H1 (cell line): ENCODE data around the gene NLRP1. TPM values are rescaled to one million over a fixed set of nuclear protein-coding genes. Genes with fewer than 3 reads are reported as not detected.
A peak's percentile ranks its signal among the peaks of the same experiment; 100 is the strongest.

Experiments used
- ASH2L ChIP-seq: fragments of 200-600, 300-600 bp; sonication (generic); IDR thresholded peaks from one replicate; pipeline ENCODE4 v1.7.1; 2017; ENCODE audit warnings: low read length
- CBX5 ChIP-seq: fragments of 300-800, 300-1000 bp; sonication (generic); IDR thresholded peaks from 2 replicates; pipeline ENCODE4 v1.7.1; 2016; ENCODE audit warnings: antibody characterized with exemption, low read length, low read depth
- CHD1 ChIP-seq: IDR thresholded peaks from 2 replicates; pipeline ENCODE4 v1.6.1; 2012; ENCODE audit warnings: low read depth, low read length, improper control_type of control experiment
- KDM4A ChIP-seq: IDR thresholded peaks from one replicate; pipeline ENCODE4 v1.7.1; 2012; ENCODE audit warnings: low read depth, mild to moderate bottlenecking, moderate library complexity, low read length, inconsistent platforms; ENCODE audit not compliant: severe bottlenecking
- POLR2A ChIP-seq, 2 experiments: IDR thresholded peaks; 1 replicate in 1 of 2; 2 replicates in 1 of 2; pipeline ENCODE4 v1.6.1; 2011; ENCODE audit warnings: low read depth in 2 of 2, low read length in 2 of 2, mild to moderate bottlenecking in 2 of 2; ENCODE audit errors: control extremely low read depth in 1 of 2
- TAF1 ChIP-seq: IDR thresholded peaks from 2 replicates; pipeline ENCODE4 v1.6.1; 2011; ENCODE audit warnings: mild to moderate bottlenecking, low read depth, low read length
- polyA plus RNA-seq, 7 experiments: library from polyadenylated mRNA; depleted of rRNA in 3 of 7; stranded (reverse) in 5 of 7; unstranded in 2 of 7; fragments of >200 nt in 5 of 7; fragments of 200-250 nt in 2 of 7; gene quantifications; 1 replicate in 5 of 7; 2 replicates in 1 of 7; 4 replicates in 1 of 7; pipeline versions ENCODE4 v1.2.1 to v1.2.3, GENCODE V29; 2011 to 2013; ENCODE audit warnings: missing spikeins in 2 of 7, mixed read lengths in 2 of 7
- total RNA-seq: library from RNA; stranded (reverse); fragmentation: NEBNext Ultra II Directional; extraction: Animal tissue kit (Norgen Biotek cat#: 25700); gene quantifications from 2 replicates; pipeline ENCODE4 v1.2.1, GENCODE V29; 2021
- TF ChIP-seq, protein P1 (sequence below): IDR thresholded peaks from 2 replicates; pipeline ENCODE4 v1.6.1; 2012; ENCODE audit warnings: low read length, inconsistent platforms
- TF ChIP-seq, protein P2 (sequence below): fragments of 300-600 bp; sonication (generic); IDR thresholded peaks from 2 replicates; pipeline ENCODE4 v1.7.1; 2012; ENCODE audit warnings: low read length, moderate library complexity, mild to moderate bottlenecking, inconsistent platforms; ENCODE audit not compliant: insufficient replicate concordance

Gene NLRP1
- total and polyA plus RNA-seq, 2 of the 8 experiments (the other 6 are each of a cell fraction or from before 2014, with no cell fraction given) = 8.6 to 10.4 TPM

DNA sequence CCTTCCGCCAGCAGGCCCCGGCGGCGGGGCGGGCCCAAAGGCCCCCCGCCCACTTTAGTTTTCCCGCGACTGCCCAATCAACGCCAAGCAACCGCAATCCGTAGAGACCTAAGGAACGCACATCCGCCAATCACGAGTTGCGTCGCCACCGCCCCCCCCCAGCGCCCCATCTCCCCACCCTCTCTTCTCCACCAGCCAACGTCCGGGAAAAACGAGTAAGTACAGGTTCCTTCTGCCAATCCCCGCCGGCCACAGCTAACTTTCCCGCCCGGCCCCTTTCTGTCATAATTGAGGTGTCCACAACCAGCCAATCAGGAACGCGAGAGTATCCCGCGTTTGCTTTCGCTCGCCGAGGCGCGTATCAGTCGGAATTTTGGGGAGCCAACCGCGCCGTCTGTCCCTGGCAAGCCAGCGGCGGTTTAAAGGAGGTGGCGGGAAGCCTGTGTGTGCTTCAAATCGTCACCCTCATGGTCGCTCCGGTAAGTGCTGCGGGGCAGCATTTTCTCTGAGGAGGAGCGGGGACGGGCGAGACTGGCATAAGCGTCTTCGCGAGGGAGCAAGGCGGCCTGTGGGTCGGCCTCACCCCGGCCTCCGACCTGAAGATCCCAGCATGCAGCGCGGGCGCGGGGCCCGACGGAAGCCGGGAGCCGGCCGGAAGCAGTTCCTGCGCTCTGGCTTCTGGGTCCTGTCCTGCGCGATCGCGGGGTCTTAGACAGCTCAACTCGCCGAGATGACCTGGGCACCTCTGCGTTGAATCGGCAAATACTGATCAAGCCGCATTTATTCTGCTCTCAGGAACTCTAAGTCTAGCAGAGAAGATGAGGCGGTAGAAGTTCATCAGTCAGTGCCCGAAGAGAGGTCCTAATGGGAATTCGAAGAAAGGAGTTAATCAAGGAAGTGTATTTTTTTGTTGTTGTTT lies 97.8 kb downstream of the NLRP1 start, which contains the start of gene MIS12 (continued):
- TF ChIP-seq, protein P1, sequence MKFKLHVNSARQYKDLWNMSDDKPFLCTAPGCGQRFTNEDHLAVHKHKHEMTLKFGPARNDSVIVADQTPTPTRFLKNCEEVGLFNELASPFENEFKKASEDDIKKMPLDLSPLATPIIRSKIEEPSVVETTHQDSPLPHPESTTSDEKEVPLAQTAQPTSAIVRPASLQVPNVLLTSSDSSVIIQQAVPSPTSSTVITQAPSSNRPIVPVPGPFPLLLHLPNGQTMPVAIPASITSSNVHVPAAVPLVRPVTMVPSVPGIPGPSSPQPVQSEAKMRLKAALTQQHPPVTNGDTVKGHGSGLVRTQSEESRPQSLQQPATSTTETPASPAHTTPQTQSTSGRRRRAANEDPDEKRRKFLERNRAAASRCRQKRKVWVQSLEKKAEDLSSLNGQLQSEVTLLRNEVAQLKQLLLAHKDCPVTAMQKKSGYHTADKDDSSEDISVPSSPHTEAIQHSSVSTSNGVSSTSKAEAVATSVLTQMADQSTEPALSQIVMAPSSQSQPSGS = no peak
- TF ChIP-seq CBX5 (no peak), CHD1 (peak; percentile 29; the same call in 1 of the 2 replicates), KDM4A (no peak), TAF1 (peak; percentile 95), POLR2A (IDR thresholded peaks at IDR 0.05; ENCODE audit: control extremely low read depth in 1 of 2, low read depth in 2 of 2, low read length in 2 of 2) (peak; percentile 94 to 96), ASH2L (peak; percentile 67)
- TF ChIP-seq, protein P2, sequence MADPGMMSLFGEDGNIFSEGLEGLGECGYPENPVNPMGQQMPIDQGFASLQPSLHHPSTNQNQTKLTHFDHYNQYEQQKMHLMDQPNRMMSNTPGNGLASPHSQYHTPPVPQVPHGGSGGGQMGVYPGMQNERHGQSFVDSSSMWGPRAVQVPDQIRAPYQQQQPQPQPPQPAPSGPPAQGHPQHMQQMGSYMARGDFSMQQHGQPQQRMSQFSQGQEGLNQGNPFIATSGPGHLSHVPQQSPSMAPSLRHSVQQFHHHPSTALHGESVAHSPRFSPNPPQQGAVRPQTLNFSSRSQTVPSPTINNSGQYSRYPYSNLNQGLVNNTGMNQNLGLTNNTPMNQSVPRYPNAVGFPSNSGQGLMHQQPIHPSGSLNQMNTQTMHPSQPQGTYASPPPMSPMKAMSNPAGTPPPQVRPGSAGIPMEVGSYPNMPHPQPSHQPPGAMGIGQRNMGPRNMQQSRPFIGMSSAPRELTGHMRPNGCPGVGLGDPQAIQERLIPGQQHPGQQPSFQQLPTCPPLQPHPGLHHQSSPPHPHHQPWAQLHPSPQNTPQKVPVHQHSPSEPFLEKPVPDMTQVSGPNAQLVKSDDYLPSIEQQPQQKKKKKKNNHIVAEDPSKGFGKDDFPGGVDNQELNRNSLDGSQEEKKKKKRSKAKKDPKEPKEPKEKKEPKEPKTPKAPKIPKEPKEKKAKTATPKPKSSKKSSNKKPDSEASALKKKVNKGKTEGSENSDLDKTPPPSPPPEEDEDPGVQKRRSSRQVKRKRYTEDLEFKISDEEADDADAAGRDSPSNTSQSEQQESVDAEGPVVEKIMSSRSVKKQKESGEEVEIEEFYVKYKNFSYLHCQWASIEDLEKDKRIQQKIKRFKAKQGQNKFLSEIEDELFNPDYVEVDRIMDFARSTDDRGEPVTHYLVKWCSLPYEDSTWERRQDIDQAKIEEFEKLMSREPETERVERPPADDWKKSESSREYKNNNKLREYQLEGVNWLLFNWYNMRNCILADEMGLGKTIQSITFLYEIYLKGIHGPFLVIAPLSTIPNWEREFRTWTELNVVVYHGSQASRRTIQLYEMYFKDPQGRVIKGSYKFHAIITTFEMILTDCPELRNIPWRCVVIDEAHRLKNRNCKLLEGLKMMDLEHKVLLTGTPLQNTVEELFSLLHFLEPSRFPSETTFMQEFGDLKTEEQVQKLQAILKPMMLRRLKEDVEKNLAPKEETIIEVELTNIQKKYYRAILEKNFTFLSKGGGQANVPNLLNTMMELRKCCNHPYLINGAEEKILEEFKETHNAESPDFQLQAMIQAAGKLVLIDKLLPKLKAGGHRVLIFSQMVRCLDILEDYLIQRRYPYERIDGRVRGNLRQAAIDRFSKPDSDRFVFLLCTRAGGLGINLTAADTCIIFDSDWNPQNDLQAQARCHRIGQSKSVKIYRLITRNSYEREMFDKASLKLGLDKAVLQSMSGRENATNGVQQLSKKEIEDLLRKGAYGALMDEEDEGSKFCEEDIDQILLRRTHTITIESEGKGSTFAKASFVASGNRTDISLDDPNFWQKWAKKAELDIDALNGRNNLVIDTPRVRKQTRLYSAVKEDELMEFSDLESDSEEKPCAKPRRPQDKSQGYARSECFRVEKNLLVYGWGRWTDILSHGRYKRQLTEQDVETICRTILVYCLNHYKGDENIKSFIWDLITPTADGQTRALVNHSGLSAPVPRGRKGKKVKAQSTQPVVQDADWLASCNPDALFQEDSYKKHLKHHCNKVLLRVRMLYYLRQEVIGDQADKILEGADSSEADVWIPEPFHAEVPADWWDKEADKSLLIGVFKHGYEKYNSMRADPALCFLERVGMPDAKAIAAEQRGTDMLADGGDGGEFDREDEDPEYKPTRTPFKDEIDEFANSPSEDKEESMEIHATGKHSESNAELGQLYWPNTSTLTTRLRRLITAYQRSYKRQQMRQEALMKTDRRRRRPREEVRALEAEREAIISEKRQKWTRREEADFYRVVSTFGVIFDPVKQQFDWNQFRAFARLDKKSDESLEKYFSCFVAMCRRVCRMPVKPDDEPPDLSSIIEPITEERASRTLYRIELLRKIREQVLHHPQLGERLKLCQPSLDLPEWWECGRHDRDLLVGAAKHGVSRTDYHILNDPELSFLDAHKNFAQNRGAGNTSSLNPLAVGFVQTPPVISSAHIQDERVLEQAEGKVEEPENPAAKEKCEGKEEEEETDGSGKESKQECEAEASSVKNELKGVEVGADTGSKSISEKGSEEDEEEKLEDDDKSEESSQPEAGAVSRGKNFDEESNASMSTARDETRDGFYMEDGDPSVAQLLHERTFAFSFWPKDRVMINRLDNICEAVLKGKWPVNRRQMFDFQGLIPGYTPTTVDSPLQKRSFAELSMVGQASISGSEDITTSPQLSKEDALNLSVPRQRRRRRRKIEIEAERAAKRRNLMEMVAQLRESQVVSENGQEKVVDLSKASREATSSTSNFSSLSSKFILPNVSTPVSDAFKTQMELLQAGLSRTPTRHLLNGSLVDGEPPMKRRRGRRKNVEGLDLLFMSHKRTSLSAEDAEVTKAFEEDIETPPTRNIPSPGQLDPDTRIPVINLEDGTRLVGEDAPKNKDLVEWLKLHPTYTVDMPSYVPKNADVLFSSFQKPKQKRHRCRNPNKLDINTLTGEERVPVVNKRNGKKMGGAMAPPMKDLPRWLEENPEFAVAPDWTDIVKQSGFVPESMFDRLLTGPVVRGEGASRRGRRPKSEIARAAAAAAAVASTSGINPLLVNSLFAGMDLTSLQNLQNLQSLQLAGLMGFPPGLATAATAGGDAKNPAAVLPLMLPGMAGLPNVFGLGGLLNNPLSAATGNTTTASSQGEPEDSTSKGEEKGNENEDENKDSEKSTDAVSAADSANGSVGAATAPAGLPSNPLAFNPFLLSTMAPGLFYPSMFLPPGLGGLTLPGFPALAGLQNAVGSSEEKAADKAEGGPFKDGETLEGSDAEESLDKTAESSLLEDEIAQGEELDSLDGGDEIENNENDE = no peak
